Lung (tissue), 12 donors: Measurements from ENCODE around the gene BPIFA3. TPM values are rescaled to one million over a fixed set of nuclear protein-coding genes. Genes with fewer than 3 reads are reported as not detected.

ENCODE experiments used
- ATAC-seq: fragments of 200-7000 bp; cut with Tn5 transposase; one replicate; pipeline ENCODE4 v1.9.1; 2020; ENCODE audit warnings: moderate number of reproducible peaks; ENCODE audit not compliant: insufficient read depth, low FRiP score
- DNase-seq, 3 donors: peaks; one replicate each; pipeline ENCODE4 v3.0.0-alpha.2; 2013 to 2017
- H3K27ac ChIP-seq, 2 donors: one replicate each; pipeline ENCODE4 v1.5.1; 2013; ENCODE audit warnings: mild to moderate bottlenecking in 2 of 2, moderate library complexity in 2 of 2, control low read depth in 1 of 2, inconsistent platforms in 1 of 2, low read depth in 1 of 2, low read length in 1 of 2
- H3K27me3 ChIP-seq, 3 donors: one replicate each; pipeline ENCODE4 v1.5.1; 2013; ENCODE audit warnings: low read length in 2 of 3; ENCODE audit not compliant: control insufficient read depth in 3 of 3, insufficient read depth in 3 of 3
- H3K36me3 ChIP-seq, 4 donors: one replicate each; pipeline ENCODE4 v1.5.1; 2013; ENCODE audit warnings: low read length in 4 of 4, mild to moderate bottlenecking in 1 of 4, moderate library complexity in 1 of 4; ENCODE audit not compliant: control insufficient read depth in 4 of 4, insufficient read depth in 4 of 4
- H3K4me1 ChIP-seq, 5 donors: one replicate each; pipeline ENCODE4 v1.5.1; 2013; ENCODE audit warnings: low read length in 5 of 5, mild to moderate bottlenecking in 2 of 5, moderate library complexity in 1 of 5; ENCODE audit not compliant: control insufficient read depth in 5 of 5, insufficient read depth in 5 of 5
- H3K4me3 ChIP-seq: one replicate; pipeline ENCODE4 v1.5.1; 2013; ENCODE audit warnings: mild to moderate bottlenecking, control low read depth, moderate library complexity
- H3K9ac ChIP-seq, 2 donors: one replicate each; pipeline ENCODE4 v1.5.1; 2013; ENCODE audit warnings: low read length in 2 of 2, control low read depth in 1 of 2; ENCODE audit not compliant: insufficient read depth in 1 of 2
- H3K9me3 ChIP-seq, 4 donors: one replicate each; pipeline ENCODE4 v1.5.1; 2013; ENCODE audit warnings: low read length in 3 of 4, mild to moderate bottlenecking in 1 of 4, moderate library complexity in 1 of 4; ENCODE audit not compliant: control insufficient read depth in 4 of 4, insufficient read depth in 3 of 4
- CTCF ChIP-seq: IDR thresholded peaks from 2 replicates; pipeline ENCODE4 v1.5.1; 2012; ENCODE audit warnings: mild to moderate bottlenecking; ENCODE audit errors: control extremely low read depth, extremely low read depth
- WGBS, 2 donors: extraction: QIAGEN DNeasy Blood & Tissue Kit; methylation state at CpG; one replicate each; pipeline ENCODE4 v1.1.7; 2013; 5-methylcytosine and 5-hydroxymethylcytosine counted together
- polyA plus RNA-seq, 2 donors: library from polyadenylated mRNA; stranded (reverse); fragments of 200-250 nt; gene quantifications; one replicate each; pipeline ENCODE4 v1.2.1, GENCODE V29; 2013
- total RNA-seq, 2 donors: library from RNA; depleted of rRNA in 1 of 2; stranded (reverse); fragments of >200 nt in 1 of 2; gene quantifications; one replicate each; pipeline ENCODE4 v1.2.1, GENCODE V29; 2014 to 2021
- donor health status: control.
- donor health status: control.
- donor health status: Bipolar disorder and iron deficiency.
- donor health status: healthy.
- donor health status: DM: yes; HTN: yes; CAD: no.

The BPIFA3 gene
- total and polyA plus RNA-seq, 4 donors = not detected

GRCh38 chr20:33252460-33252859 lies 35.3 kb downstream of the BPIFA3 start:
- DNase-seq (no peak), ATAC-seq (no peak)
- Histone ChIP-seq H3K9ac (no peak overlapping the region), H3K4me3 (no peak overlapping the region), H3K27ac (no peak overlapping the region), H3K36me3 (no peaks in the 10 kb centered on the region), H3K4me1 (no peaks in the 10 kb centered on the region), H3K9me3 (peaks cover 0 to 7% (median 3%) of the 10 kb centered on the region in 4 donors), H3K27me3 (no peaks in the 10 kb centered on the region)
- WGBS, 2 donors = 83 to 87% methylated on average over 3 of the region's 3 CpGs
- TF ChIP-seq CTCF = no peak

GRCh38 chr20:33255005-33255404 lies 37.9 kb downstream of the BPIFA3 start:
- Histone ChIP-seq H3K4me3 (no peak overlapping the region), H3K4me1 (no peaks in the 10 kb centered on the region), H3K36me3 (no peaks in the 10 kb centered on the region), H3K27me3 (no peaks in the 10 kb centered on the region), H3K27ac (no peak overlapping the region), H3K9me3 (peaks cover 0 to 5% (median 1%) of the 10 kb centered on the region in 4 donors), H3K9ac (no peak overlapping the region)
- ATAC-seq = no peak
- no peak for DNase-seq
- TF ChIP-seq CTCF = no peak
- 74 to 85% methylated on average over 2 of the region's 2 CpGs for WGBS, 2 donors

GRCh38 chr20:33257237-33257636 lies 40.1 kb downstream of the BPIFA3 start:
- WGBS, 2 donors = 90 to 91% methylated on average over 5 of the region's 5 CpGs
- H3K36me3 ChIP-seq = no peaks in the 10 kb centered on the region
- DNase-seq (no peak), ATAC-seq (no peak)
- no peaks in the 10 kb centered on the region for H3K4me1 ChIP-seq
- no peak overlapping the region for H3K9ac ChIP-seq
- H3K4me3 ChIP-seq = no peak overlapping the region
- peaks cover 0 to 4% (median 0%) of the 10 kb centered on the region in 3 donors for H3K27me3 ChIP-seq
- no peak overlapping the region for H3K27ac ChIP-seq
- TF ChIP-seq CTCF = no peak
- peaks cover 0 to 9% (median 3%) of the 10 kb centered on the region in 4 donors for H3K9me3 ChIP-seq

- no peaks in the 10 kb centered on the region for H3K36me3 ChIP-seq
- H3K27ac ChIP-seq = no peak overlapping the region
- WGBS, 2 donors = 46 to 47% methylated on average over 5 of the region's 5 CpGs
- H3K27me3 ChIP-seq = peaks cover 0 to 4% (median 0%) of the 10 kb centered on the region in 3 donors
- TF ChIP-seq CTCF = no peak
- ATAC-seq (no peak), DNase-seq (no peak)
- peaks cover 0 to 6% (median 0%) of the 10 kb centered on the region in 5 donors for H3K4me1 ChIP-seq
- peaks cover 0 to 12% (median 4%) of the 10 kb centered on the region in 4 donors for H3K9me3 ChIP-seq
- H3K4me3 ChIP-seq = no peak overlapping the region
- H3K9ac ChIP-seq = no peak overlapping the region
Measured at GRCh38 chr20:33259371-33259770, 42.2 kb downstream of the BPIFA3 start.
